Measurements from ENCODE around the gene IZUMO2. TPM values are rescaled to one million over a fixed set of nuclear protein-coding genes. Genes with fewer than 3 reads are reported as not detected.

Gene IZUMO2
- total RNA-seq, 2 experiments from 2014 or later = not detected

DNA sequence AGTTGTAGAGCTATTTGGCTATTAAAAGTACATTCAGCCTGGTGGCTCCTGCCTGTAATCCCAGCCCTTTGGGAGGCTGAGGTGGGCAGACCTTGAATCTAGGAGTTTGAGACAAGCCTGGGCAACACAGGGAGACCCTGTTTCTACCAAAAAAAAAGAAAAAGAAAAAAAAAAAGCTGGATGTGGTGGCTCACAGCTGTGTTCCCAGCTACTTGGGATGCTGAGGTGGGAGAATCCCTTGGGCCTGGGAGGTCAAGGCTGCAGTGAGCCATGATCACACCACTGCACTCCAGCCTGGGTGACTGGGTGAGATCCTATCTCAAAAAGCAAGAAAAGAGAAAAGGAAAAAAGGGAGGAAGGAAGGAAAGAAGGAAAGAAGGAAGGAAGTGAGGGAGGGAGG is 9.6 kb upstream of the IZUMO2 start:
- H3K36me3 Mint-ChIP-seq (ENCODE audit: low read depth) = no peaks in the 10 kb centered on the region
- ChIA-PET POLR2A (no interaction called here), CTCF (interaction anchor here (0.7 to 1.0 kb wide), 2 partner anchors 18 to 37 kb away, joined by 3 read pairs; no protein-coding TSS in a partner anchor)
- no peak overlapping the region for H3K4me3 Mint-ChIP-seq
- no peak for ATAC-seq
- no peaks in the 10 kb centered on the region for H3K4me1 Mint-ChIP-seq (ENCODE audit: low read depth)
- peaks cover 20% of the 10 kb centered on the region for H3K27me3 Mint-ChIP-seq
- H3K27ac Mint-ChIP-seq = no peak overlapping the region
- H3K9me3 Mint-ChIP-seq = no peaks in the 10 kb centered on the region
- intact Hi-C loops (cut with micrococcal nuclease) = no loop called here
- no peak for DNase-seq
- TF ChIP-seq CTCF (IDR thresholded peaks at IDR 0.05) = no peak

- DNase-seq (no peak), ATAC-seq (no peak)
- H3K4me3 Mint-ChIP-seq = no peak overlapping the region
- no peak for TF ChIP-seq CTCF (IDR thresholded peaks at IDR 0.05)
- ChIA-PET CTCF (no interaction called here), POLR2A (no interaction called here)
- no peak overlapping the region for H3K27ac Mint-ChIP-seq
- no peaks in the 10 kb centered on the region for H3K9me3 Mint-ChIP-seq
- H3K36me3 Mint-ChIP-seq (ENCODE audit: low read depth) = no peaks in the 10 kb centered on the region
- H3K4me1 Mint-ChIP-seq (ENCODE audit: low read depth) = no peaks in the 10 kb centered on the region
- intact Hi-C loops (cut with micrococcal nuclease) = no loop called here
- peaks cover 20% of the 10 kb centered on the region for H3K27me3 Mint-ChIP-seq
These were observed 8.7 kb upstream of the IZUMO2 start for GRCh38 chr19:50171752-50172151.

- peaks cover 23% of the 10 kb centered on the region for H3K27me3 Mint-ChIP-seq
- no peaks in the 10 kb centered on the region for H3K36me3 Mint-ChIP-seq (ENCODE audit: low read depth)
- no peak for TF ChIP-seq CTCF (IDR thresholded peaks at IDR 0.05)
- POLR2A ChIA-PET = no interaction called here
- intact Hi-C loops (cut with micrococcal nuclease) = no loop called here
- no peaks in the 10 kb centered on the region for H3K9me3 Mint-ChIP-seq
- DNase-seq = no peak
- ATAC-seq = no peak
- CTCF ChIA-PET = interaction anchor here (1.0 kb wide), 1 partner anchor 18 kb away, joined by 3 read pairs; no protein-coding TSS in a partner anchor
- H3K4me3 Mint-ChIP-seq = no peak overlapping the region
- no peak overlapping the region for H3K27ac Mint-ChIP-seq
- H3K4me1 Mint-ChIP-seq (ENCODE audit: low read depth) = no peaks in the 10 kb centered on the region
These were observed 4.2 kb upstream of the IZUMO2 start for GRCh38 chr19:50167314-50167721.

GRCh38 chr19:50159078-50159477 is 4.0 kb downstream of the IZUMO2 start:
- DNase-seq (no peak), ATAC-seq (no peak)
- H3K36me3 Mint-ChIP-seq (ENCODE audit: low read depth) = no peaks in the 10 kb centered on the region
- no peak overlapping the region for H3K27ac Mint-ChIP-seq
- peaks cover 18% of the 10 kb centered on the region for H3K27me3 Mint-ChIP-seq
- H3K9me3 Mint-ChIP-seq = peaks cover 9% of the 10 kb centered on the region
- no peak overlapping the region for H3K4me3 Mint-ChIP-seq
- no peak for TF ChIP-seq CTCF (IDR thresholded peaks at IDR 0.05)
- intact Hi-C loops (cut with micrococcal nuclease) = no loop called here
- ChIA-PET POLR2A (interaction anchor here (0.6 kb wide), 1 partner anchor 19 kb away, joined by 3 read pairs; no protein-coding TSS in a partner anchor), CTCF (no interaction called here)
- H3K4me1 Mint-ChIP-seq (ENCODE audit: low read depth) = no peaks in the 10 kb centered on the region

GRCh38 chr19:50158577-50158976 is 4.5 kb downstream of the IZUMO2 start:
- no peak overlapping the region for H3K27ac Mint-ChIP-seq
- H3K4me1 Mint-ChIP-seq (ENCODE audit: low read depth) = no peaks in the 10 kb centered on the region
- no peaks in the 10 kb centered on the region for H3K36me3 Mint-ChIP-seq (ENCODE audit: low read depth)
- peaks cover 9% of the 10 kb centered on the region for H3K9me3 Mint-ChIP-seq
- no peak for TF ChIP-seq CTCF (IDR thresholded peaks at IDR 0.05)
- ATAC-seq (no peak), DNase-seq (no peak)
- peaks cover 18% of the 10 kb centered on the region for H3K27me3 Mint-ChIP-seq
- H3K4me3 Mint-ChIP-seq = no peak overlapping the region
- POLR2A ChIA-PET = no interaction called here
- intact Hi-C loops (cut with micrococcal nuclease) = no loop called here
- CTCF ChIA-PET = no interaction called here

Measured in activated CD8-positive, alpha-beta T cell treated with anti-CD3 and anti-CD28 coated beads for 36 hours (primary cell).